Right lobe of liver (tissue), 6 donors: ENCODE measurements around the gene ANXA6. TPM values are rescaled to one million over a fixed set of nuclear protein-coding genes. Genes with fewer than 3 reads are reported as not detected.
A peak's percentile ranks its signal among the peaks of the same experiment; 100 is the strongest.

ENCODE experiments used
- ATAC-seq, 4 donors: fragments of 200-7000 bp; cut with Tn5 transposase; one replicate each; pipeline ENCODE4 v1.9.1; 2020; ENCODE audit warnings: mild to moderate bottlenecking in 4 of 4, moderate library complexity in 4 of 4
- DNase-seq, 3 donors: peaks; one replicate each; pipeline ENCODE4 v3.0.0-alpha.2; 2020
- H3K27ac ChIP-seq, 3 donors: fragments of 200-600 bp; one replicate each; pipeline ENCODE4 v1.8.0; 2022
- H3K27me3 ChIP-seq, 2 donors: fragments of 200-600 bp; one replicate each; pipeline ENCODE4 v1.8.0; 2022
- H3K36me3 ChIP-seq, 4 donors: fragments of 200-600 bp; sonication (generic) in 1 of 4; one replicate each; pipeline versions ENCODE4 v1.5.1 to v1.8.0; 2017 to 2022; ENCODE audit warnings: control low read depth in 1 of 4
- H3K4me1 ChIP-seq, 4 donors: fragments of 200-600 bp; sonication (generic) in 1 of 4; one replicate each; pipeline versions ENCODE4 v1.5.1 to v1.8.0; 2017 to 2022; ENCODE audit warnings: control low read depth in 1 of 4
- H3K4me3 ChIP-seq, 3 donors: fragments of 200-600 bp; one replicate each; pipeline ENCODE4 v1.8.0; 2022
- H3K9me3 ChIP-seq, 4 donors: fragments of 200-600 bp; sonication (generic) in 1 of 4; one replicate each; pipeline versions ENCODE4 v1.5.1 to v1.8.0; 2017 to 2022; ENCODE audit warnings: control low read depth in 1 of 4
- POLR2A ChIP-seq: fragments of 450-650 bp; IDR thresholded peaks from one replicate; pipeline ENCODE4 v1.6.1; 2017; ENCODE audit warnings: antibody characterized with exemption, mild to moderate bottlenecking
- WGBS: methylation state at CpG from one replicate; pipeline ENCODE4 v1.1.6; 2018; ENCODE audit warnings: low coverage, low lambda C conversion rate; ENCODE audit not compliant: insufficient coverage; ENCODE audit errors: missing lambda C conversion rate; 5-methylcytosine and 5-hydroxymethylcytosine counted together
- intact Hi-C, 2 donors: fragments of 100-400 bp; cut with DNase I; formaldehyde crosslinking; loops; one replicate each; pipeline versions ENCODE4 v1.11.2 to v1.14.1; 2022
- total RNA-seq, 6 experiments: library from RNA; depleted of rRNA in 2 of 6; stranded (reverse); fragments of >200 nt in 2 of 6; fragmentation: NEBNext Ultra II Directional in 3 of 6; extraction: Animal tissue kit (Norgen Biotek cat#: 25700) in 3 of 6; gene quantifications; one replicate each; pipeline versions ENCODE4 v1.1.0 to v1.2.4, GENCODE V29; 2016 to 2023
- TF ChIP-seq, protein P1 (sequence below), 4 donors: fragments of 200-600 bp in 3 of 4; fragments of 450-650 bp in 1 of 4; IDR thresholded peaks; one replicate each; pipeline versions ENCODE4 v1.5.1 to v1.8.0; 2016 to 2022; ENCODE audit warnings: antibody characterized with exemption in 4 of 4, mild to moderate bottlenecking in 2 of 4
- donor health status: DM: no; HTN: yes; CAD: no.
- donor health status: DM: no; HTN: no; CAD: no.
- donor health status: DM: no; HTN: no; CAD: no.
- donor health status: DM: no; HTN: yes; CAD: no.
- donor health status: DM: no; HTN: yes; CAD: no.

The ANXA6 gene
- total RNA-seq, 6 experiments from 2014 or later: 143 to 236 (median 165) TPM

DNA sequence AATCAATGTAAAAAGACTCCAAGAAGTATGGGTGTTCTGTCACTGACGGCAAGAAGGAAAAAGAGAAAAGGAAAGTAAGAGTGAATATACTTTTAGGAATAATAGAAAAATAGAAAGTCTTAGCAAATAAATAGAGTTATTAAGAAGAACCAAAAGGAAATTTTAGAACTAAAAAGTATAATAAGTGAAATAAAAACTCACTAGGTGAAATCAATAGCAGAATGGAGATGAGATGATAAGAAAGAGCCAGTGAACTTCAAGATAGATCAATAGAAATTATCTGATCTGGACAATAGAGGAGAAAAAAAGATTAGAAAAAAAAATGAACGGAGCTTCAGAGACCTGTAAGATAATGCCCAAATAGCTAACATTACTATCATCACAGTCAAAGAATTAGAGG lies 31.6 kb upstream of the ANXA6 start:
- WGBS: 62% methylated on average over 2 of the region's 2 CpGs
- DNase-seq (no peak), ATAC-seq (no peak)
- Histone ChIP-seq H3K36me3 (peaks cover 0 to 18% (median 0%) of the 10 kb centered on the region in 4 donors), H3K9me3 (no peaks in the 10 kb centered on the region), H3K27ac (no peak overlapping the region), H3K27me3 (no peaks in the 10 kb centered on the region), H3K4me3 (no peak overlapping the region), H3K4me1 (no peaks in the 10 kb centered on the region)
- TF ChIP-seq, protein P1, sequence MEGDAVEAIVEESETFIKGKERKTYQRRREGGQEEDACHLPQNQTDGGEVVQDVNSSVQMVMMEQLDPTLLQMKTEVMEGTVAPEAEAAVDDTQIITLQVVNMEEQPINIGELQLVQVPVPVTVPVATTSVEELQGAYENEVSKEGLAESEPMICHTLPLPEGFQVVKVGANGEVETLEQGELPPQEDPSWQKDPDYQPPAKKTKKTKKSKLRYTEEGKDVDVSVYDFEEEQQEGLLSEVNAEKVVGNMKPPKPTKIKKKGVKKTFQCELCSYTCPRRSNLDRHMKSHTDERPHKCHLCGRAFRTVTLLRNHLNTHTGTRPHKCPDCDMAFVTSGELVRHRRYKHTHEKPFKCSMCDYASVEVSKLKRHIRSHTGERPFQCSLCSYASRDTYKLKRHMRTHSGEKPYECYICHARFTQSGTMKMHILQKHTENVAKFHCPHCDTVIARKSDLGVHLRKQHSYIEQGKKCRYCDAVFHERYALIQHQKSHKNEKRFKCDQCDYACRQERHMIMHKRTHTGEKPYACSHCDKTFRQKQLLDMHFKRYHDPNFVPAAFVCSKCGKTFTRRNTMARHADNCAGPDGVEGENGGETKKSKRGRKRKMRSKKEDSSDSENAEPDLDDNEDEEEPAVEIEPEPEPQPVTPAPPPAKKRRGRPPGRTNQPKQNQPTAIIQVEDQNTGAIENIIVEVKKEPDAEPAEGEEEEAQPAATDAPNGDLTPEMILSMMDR (IDR thresholded peaks at IDR 0.05): no peak
- no peak for TF ChIP-seq POLR2A
- intact Hi-C loops: no loop called here

DNA sequence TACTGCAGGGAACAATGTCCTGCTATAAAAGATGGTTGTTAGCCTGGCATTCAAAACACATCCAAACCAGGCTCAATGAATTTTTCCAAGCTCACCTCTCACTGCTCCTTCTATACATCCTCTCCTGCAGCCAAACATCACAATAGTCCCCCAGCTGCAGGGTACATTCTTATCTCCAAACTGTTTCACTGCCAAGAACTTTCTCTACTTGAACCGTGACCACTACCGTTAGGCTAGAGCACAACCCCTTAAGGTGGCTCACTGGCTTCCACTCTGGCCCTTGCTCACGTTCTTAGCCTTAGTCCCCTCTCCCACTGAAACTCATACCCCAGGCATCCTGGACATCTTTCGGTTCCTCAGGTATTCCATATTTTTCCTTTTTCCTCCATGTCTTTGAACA lies 29.0 kb upstream of the ANXA6 start:
- 92% methylated on average over 4 of the region's 4 CpGs for WGBS
- H3K4me3 ChIP-seq: no peak overlapping the region
- H3K27ac ChIP-seq: no peak overlapping the region
- ATAC-seq (no peak), DNase-seq (peak in 1 of 3 donors; percentile 15)
- no peaks in the 10 kb centered on the region for H3K4me1 ChIP-seq
- intact Hi-C loops: no loop called here
- no peaks in the 10 kb centered on the region for H3K27me3 ChIP-seq
- peaks cover 0 to 24% (median 0%) of the 10 kb centered on the region in 4 donors for H3K36me3 ChIP-seq
- H3K9me3 ChIP-seq: no peaks in the 10 kb centered on the region
- no peak for TF ChIP-seq POLR2A
- TF ChIP-seq, protein P1 (IDR thresholded peaks at IDR 0.05): no peak

DNA sequence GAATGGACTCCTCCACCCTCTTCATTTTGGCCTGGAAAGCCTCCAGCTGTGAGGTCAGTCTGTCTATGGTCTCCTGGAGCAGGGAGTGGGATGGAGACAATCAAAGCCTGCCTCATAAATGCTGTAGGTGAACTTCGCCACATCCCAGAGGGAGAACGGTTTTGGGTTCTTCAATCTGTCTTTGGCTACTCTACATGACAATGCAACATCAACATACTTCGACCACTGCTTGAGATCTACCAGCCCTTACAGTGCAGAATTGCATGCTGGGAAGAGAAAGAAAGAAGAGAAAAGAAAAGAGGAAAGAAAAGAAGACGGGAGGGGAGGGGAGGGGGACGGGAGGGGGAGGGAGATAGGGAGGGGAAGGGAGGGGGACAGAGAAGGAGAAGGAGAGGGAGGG lies 28.5 kb upstream of the ANXA6 start:
- H3K27ac ChIP-seq: no peak overlapping the region
- H3K27me3 ChIP-seq: no peaks in the 10 kb centered on the region
- 50% methylated on average over 5 of the region's 5 CpGs for WGBS
- no peak overlapping the region for H3K4me3 ChIP-seq
- DNase-seq (peak in 1 of 3 donors; percentile 25), ATAC-seq (no peak)
- H3K36me3 ChIP-seq: peaks cover 0 to 24% (median 0%) of the 10 kb centered on the region in 4 donors
- H3K9me3 ChIP-seq: no peaks in the 10 kb centered on the region
- no peaks in the 10 kb centered on the region for H3K4me1 ChIP-seq
- intact Hi-C loops: no loop called here
- TF ChIP-seq, protein P1 (IDR thresholded peaks at IDR 0.05): no peak
- TF ChIP-seq POLR2A: no peak

DNA sequence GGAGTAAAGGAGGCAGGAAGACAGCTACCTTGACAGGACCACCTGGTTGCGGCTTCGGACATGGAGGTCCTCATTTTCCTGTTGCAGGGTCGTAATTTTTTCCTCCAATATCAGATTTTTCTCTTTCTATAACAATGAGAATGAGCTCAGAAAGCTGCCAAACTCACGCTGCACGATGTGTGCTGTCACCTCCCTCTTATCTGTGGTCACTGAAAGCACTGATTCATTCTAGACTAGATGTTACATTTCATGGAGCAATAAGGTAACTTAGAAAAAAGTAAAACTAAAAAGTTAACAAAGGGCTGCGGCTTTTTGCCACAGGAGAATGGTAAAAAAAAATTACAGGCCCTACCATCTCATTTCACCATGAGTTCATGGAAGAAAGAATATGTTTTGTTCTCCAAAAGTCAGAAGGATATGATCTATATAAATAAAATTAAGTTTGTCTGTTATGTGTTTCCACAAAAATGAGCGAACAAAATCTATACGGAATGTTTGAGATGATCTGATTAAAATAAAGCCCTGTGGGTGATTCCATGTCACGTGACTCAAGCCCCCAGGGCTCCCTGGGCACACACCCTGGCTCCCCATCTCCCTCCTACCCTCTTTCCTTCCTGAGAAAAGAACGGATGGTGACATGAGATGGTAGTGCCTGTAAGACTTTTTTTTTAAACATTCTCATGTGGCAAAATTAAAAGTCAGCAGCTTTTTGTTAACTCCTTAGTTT lies 26.9 kb upstream of the ANXA6 start:
- H3K9me3 ChIP-seq: no peaks in the 10 kb centered on the region
- H3K36me3 ChIP-seq: peaks cover 0 to 24% (median 0%) of the 10 kb centered on the region in 4 donors
- H3K4me3 ChIP-seq: no peak overlapping the region
- ATAC-seq (no peak), DNase-seq (peak in 1 of 3 donors; percentile 20)
- intact Hi-C loops: no loop called here
- TF ChIP-seq POLR2A: no peak
- TF ChIP-seq, protein P1 (IDR thresholded peaks at IDR 0.05): no peak
- 75% methylated on average over 10 of the region's 10 CpGs for WGBS
- no peaks in the 10 kb centered on the region for H3K4me1 ChIP-seq
- no peaks in the 10 kb centered on the region for H3K27me3 ChIP-seq
- H3K27ac ChIP-seq: no peak overlapping the region
